ENCODE results near the gene BPIFB3. TPM values are rescaled to one million over a fixed set of nuclear protein-coding genes. Genes with fewer than 3 reads are reported as not detected.

Gene BPIFB3
- total RNA-seq, 3 donors from 2014 or later (not counting 1 experiment from before 2014, with no cell fraction given), result not detected

- H3K27ac Mint-ChIP-seq, result no peak overlapping the region
- no peak overlapping the region for H3K4me3 Mint-ChIP-seq
- Histone ChIP-seq H3K4me3 (ENCODE audit: low read length) (no peak overlapping the region), H3K27ac (ENCODE audit: low read length) (no peak overlapping the region), H3K36me3 (ENCODE audit: control insufficient read depth, insufficient read depth, low read length) (no peaks in the 10 kb centered on the region), H3K4me1 (ENCODE audit: control insufficient read depth, insufficient read depth, low read length) (no peaks in the 10 kb centered on the region), H3K9me3 (ENCODE audit: control insufficient read depth, insufficient read depth, low read length) (no peaks in the 10 kb centered on the region), H3K27me3 (ENCODE audit: control insufficient read depth, insufficient read depth, low read length) (no peaks in the 10 kb centered on the region)
- ATAC-seq, result no peak
- intact Hi-C loops (cut with micrococcal nuclease), result no loop called here
- no peak for TF ChIP-seq CTCF (IDR thresholded peaks at IDR 0.05)
- H3K36me3 Mint-ChIP-seq, result no peaks in the 10 kb centered on the region
- H3K9me3 Mint-ChIP-seq, result no peaks in the 10 kb centered on the region
- no peaks in the 10 kb centered on the region for H3K4me1 Mint-ChIP-seq
- no peak for DNase-seq
- WGBS (ENCODE audit: insufficient coverage), result 96% methylated on average over 6 of the region's 7 CpGs
- H3K27me3 Mint-ChIP-seq (ENCODE audit: low read depth in 2 of 2), result peaks cover 0 to 3% of the 10 kb centered on the region in 2 donors
Measured at GRCh38 chr20:33054381-33054780, 678 bp downstream of the BPIFB3 start.

GRCh38 chr20:33054791-33055190 is 1.1 kb downstream of the BPIFB3 start:
- H3K27ac ChIP-seq (ENCODE audit: low read length), result no peak overlapping the region
- Mint-ChIP-seq H3K4me1 (no peaks in the 10 kb centered on the region), H3K27ac (no peak overlapping the region), H3K27me3 (ENCODE audit: low read depth in 2 of 2) (peaks cover 0 to 3% of the 10 kb centered on the region in 2 donors), H3K36me3 (no peaks in the 10 kb centered on the region), H3K9me3 (no peaks in the 10 kb centered on the region), H3K4me3 (no peak overlapping the region)
- H3K36me3 ChIP-seq (ENCODE audit: control insufficient read depth, insufficient read depth, low read length), result no peaks in the 10 kb centered on the region
- WGBS (ENCODE audit: insufficient coverage), result 95% methylated on average over 2 of the region's 2 CpGs
- intact Hi-C loops (cut with micrococcal nuclease), result no loop called here
- no peak overlapping the region for H3K4me3 ChIP-seq (ENCODE audit: low read length)
- no peaks in the 10 kb centered on the region for H3K27me3 ChIP-seq (ENCODE audit: control insufficient read depth, insufficient read depth, low read length)
- DNase-seq (no peak), ATAC-seq (no peak)
- TF ChIP-seq CTCF (IDR thresholded peaks at IDR 0.05), result no peak
- no peaks in the 10 kb centered on the region for H3K9me3 ChIP-seq (ENCODE audit: control insufficient read depth, insufficient read depth, low read length)
- no peaks in the 10 kb centered on the region for H3K4me1 ChIP-seq (ENCODE audit: control insufficient read depth, insufficient read depth, low read length)

GRCh38 chr20:33059136-33059535 is 5.4 kb downstream of the BPIFB3 start:
- Histone ChIP-seq H3K4me3 (ENCODE audit: low read length) (no peak overlapping the region), H3K27ac (ENCODE audit: low read length) (no peak overlapping the region), H3K9me3 (ENCODE audit: control insufficient read depth, insufficient read depth, low read length) (no peaks in the 10 kb centered on the region), H3K4me1 (ENCODE audit: control insufficient read depth, insufficient read depth, low read length) (no peaks in the 10 kb centered on the region), H3K36me3 (ENCODE audit: control insufficient read depth, insufficient read depth, low read length) (no peaks in the 10 kb centered on the region), H3K27me3 (ENCODE audit: control insufficient read depth, insufficient read depth, low read length) (no peaks in the 10 kb centered on the region)
- TF ChIP-seq CTCF (IDR thresholded peaks at IDR 0.05), result no peak
- no peaks in the 10 kb centered on the region for H3K36me3 Mint-ChIP-seq
- no peak overlapping the region for H3K27ac Mint-ChIP-seq
- no peak for ATAC-seq
- H3K27me3 Mint-ChIP-seq (ENCODE audit: low read depth in 2 of 2), result peaks cover 0 to 3% of the 10 kb centered on the region in 2 donors
- H3K4me1 Mint-ChIP-seq, result no peaks in the 10 kb centered on the region
- no peak overlapping the region for H3K4me3 Mint-ChIP-seq
- DNase-seq, result no peak
- intact Hi-C loops (cut with micrococcal nuclease), result no loop called here
- WGBS (ENCODE audit: insufficient coverage), result 75% methylated on average over 7 of the region's 7 CpGs
- no peaks in the 10 kb centered on the region for H3K9me3 Mint-ChIP-seq

- no peak for TF ChIP-seq CTCF (IDR thresholded peaks at IDR 0.05)
- H3K4me3 Mint-ChIP-seq, result no peak overlapping the region
- WGBS (ENCODE audit: insufficient coverage), result 92% methylated on average over 22 of the region's 22 CpGs
Measured at GRCh38 chr20:33059741-33060390, 6.2 kb downstream of the BPIFB3 start.

More at GRCh38 chr20:33059741-33060390, 6.2 kb downstream of the BPIFB3 start:
- peaks cover 0 to 3% of the 10 kb centered on the region in 2 donors for H3K27me3 Mint-ChIP-seq (ENCODE audit: low read depth in 2 of 2)
- H3K9me3 Mint-ChIP-seq, result no peaks in the 10 kb centered on the region
- no peaks in the 10 kb centered on the region for H3K36me3 Mint-ChIP-seq
- intact Hi-C loops (cut with micrococcal nuclease), result no loop called here
- no peak for DNase-seq
- Histone ChIP-seq H3K27ac (ENCODE audit: low read length) (no peak overlapping the region), H3K9me3 (ENCODE audit: control insufficient read depth, insufficient read depth, low read length) (no peaks in the 10 kb centered on the region), H3K36me3 (ENCODE audit: control insufficient read depth, insufficient read depth, low read length) (no peaks in the 10 kb centered on the region), H3K4me1 (ENCODE audit: control insufficient read depth, insufficient read depth, low read length) (no peaks in the 10 kb centered on the region), H3K4me3 (ENCODE audit: low read length) (no peak overlapping the region), H3K27me3 (ENCODE audit: control insufficient read depth, insufficient read depth, low read length) (no peaks in the 10 kb centered on the region)
- ATAC-seq, result no peak
- H3K27ac Mint-ChIP-seq, result no peak overlapping the region
- H3K4me1 Mint-ChIP-seq, result no peaks in the 10 kb centered on the region

Data from natural killer cell (primary cell).